K562 (cell line): ENCODE results near the gene NDUFA7. TPM values are rescaled to one million over a fixed set of nuclear protein-coding genes. Genes with fewer than 3 reads are reported as not detected.

Experiments used
- C11orf30 ChIP-seq: fragments of 450-650 bp; IDR thresholded peaks from 2 replicates; pipeline ENCODE4 v1.6.1; 2016; ENCODE audit warnings: low read depth, mild to moderate bottlenecking
- HNRNPUL1 ChIP-seq: fragments of 200-400 bp; formaldehyde crosslinking; IDR thresholded peaks from 2 replicates; pipeline ENCODE4 v1.6.1; 2017; ENCODE audit warnings: low read length
- NFIC ChIP-seq: fragments of 450-650 bp; IDR thresholded peaks from 2 replicates; pipeline ENCODE4 v1.6.1; 2017; ENCODE audit warnings: mild to moderate bottlenecking, inconsistent platforms
- POLR2G ChIP-seq: fragments of 200-400 bp; formaldehyde crosslinking; IDR thresholded peaks from 2 replicates; pipeline ENCODE4 v1.6.1; 2017; ENCODE audit warnings: low read depth, mild to moderate bottlenecking, antibody characterized with exemption, low read length, moderate library complexity
- RBM14 ChIP-seq: fragments of 200-400 bp; formaldehyde crosslinking; IDR thresholded peaks from 2 replicates; pipeline ENCODE4 v1.6.1; 2018; ENCODE audit warnings: low read depth, mild to moderate bottlenecking, low read length, moderate library complexity, borderline replicate concordance; ENCODE audit not compliant: insufficient read depth
- TAF15 ChIP-seq: fragments of 200-400 bp; formaldehyde crosslinking; IDR thresholded peaks from 2 replicates; pipeline ENCODE4 v1.6.1; 2017; ENCODE audit warnings: mild to moderate bottlenecking, low read depth, low read length, moderate library complexity
- ZNF175 ChIP-seq: fragments of 200-800 bp; sonication (Bioruptor generic); IDR thresholded peaks from 2 replicates; pipeline ENCODE4 v1.6.1; 2016; ENCODE audit warnings: low read depth, mild to moderate bottlenecking, missing genetic modification characterization, missing compliant biosample characterization
- ZNF76 ChIP-seq: fragments of 250-450 bp; sonication (Bioruptor Pico); IDR thresholded peaks from 2 replicates; pipeline ENCODE4 v1.4.0; 2020; ENCODE audit warnings: mild to moderate bottlenecking, moderate library complexity, borderline replicate concordance
- polyA plus RNA-seq, 8 experiments: library from polyadenylated mRNA; depleted of rRNA in 4 of 8; stranded (reverse) in 5 of 8; unstranded in 3 of 8; fragments of >200 nt; fragmentation: Nextera tagmentation in 2 of 8; fragmentation: Illumina TruSeq in 1 of 8; extraction: Ambion mirVana in 2 of 8; extraction: Trizol in 1 of 8; gene quantifications; 2 replicates each; pipeline versions ENCODE4 v1.2.1 to v1.2.3, GENCODE V29; 2011 to 2014; ENCODE audit warnings: inconsistent platforms in 1 of 8, missing spikeins in 1 of 8
- total RNA-seq, 7 experiments: library from RNA; depleted of rRNA in 6 of 7; stranded (reverse); fragments of >200 nt in 6 of 7; fragmentation: Illumina TruSeq in 2 of 7; extraction: Trizol in 2 of 7; gene quantifications; 2 replicates each; pipeline versions ENCODE4 v1.2.1 to v1.2.3, GENCODE V29; 2011 to 2021; ENCODE audit warnings: low replicate concordance in 1 of 7
- TF ChIP-seq, protein P1 (sequence below), 2 experiments: fragments of 450-650 bp in 1 of 2; IDR thresholded peaks; 2 replicates each; pipeline ENCODE4 v1.6.1; 2011 to 2017; ENCODE audit warnings: low read depth in 2 of 2, antibody characterized with exemption in 1 of 2, borderline replicate concordance in 1 of 2, low read length in 1 of 2, mild to moderate bottlenecking in 1 of 2, mixed read lengths in 1 of 2; ENCODE audit not compliant: control insufficient read depth in 1 of 2
- TF ChIP-seq, protein P2 (sequence below): sonication (generic); formaldehyde crosslinking; IDR thresholded peaks from 2 replicates; pipeline ENCODE4 v1.8.0; 2022; ENCODE audit warnings: mild to moderate bottlenecking, missing genetic modification reagents
- TF ChIP-seq, protein P3 (sequence below): fragments of 450-650 bp; IDR thresholded peaks from 2 replicates; pipeline ENCODE4 v1.6.1; 2016; ENCODE audit warnings: low read depth

The NDUFA7 gene
- total and polyA plus RNA-seq, 9 of the 15 experiments (the other 6 are each of a cell fraction or from before 2014, with no cell fraction given), result 70.8 to 348 (median 142) TPM

DNA sequence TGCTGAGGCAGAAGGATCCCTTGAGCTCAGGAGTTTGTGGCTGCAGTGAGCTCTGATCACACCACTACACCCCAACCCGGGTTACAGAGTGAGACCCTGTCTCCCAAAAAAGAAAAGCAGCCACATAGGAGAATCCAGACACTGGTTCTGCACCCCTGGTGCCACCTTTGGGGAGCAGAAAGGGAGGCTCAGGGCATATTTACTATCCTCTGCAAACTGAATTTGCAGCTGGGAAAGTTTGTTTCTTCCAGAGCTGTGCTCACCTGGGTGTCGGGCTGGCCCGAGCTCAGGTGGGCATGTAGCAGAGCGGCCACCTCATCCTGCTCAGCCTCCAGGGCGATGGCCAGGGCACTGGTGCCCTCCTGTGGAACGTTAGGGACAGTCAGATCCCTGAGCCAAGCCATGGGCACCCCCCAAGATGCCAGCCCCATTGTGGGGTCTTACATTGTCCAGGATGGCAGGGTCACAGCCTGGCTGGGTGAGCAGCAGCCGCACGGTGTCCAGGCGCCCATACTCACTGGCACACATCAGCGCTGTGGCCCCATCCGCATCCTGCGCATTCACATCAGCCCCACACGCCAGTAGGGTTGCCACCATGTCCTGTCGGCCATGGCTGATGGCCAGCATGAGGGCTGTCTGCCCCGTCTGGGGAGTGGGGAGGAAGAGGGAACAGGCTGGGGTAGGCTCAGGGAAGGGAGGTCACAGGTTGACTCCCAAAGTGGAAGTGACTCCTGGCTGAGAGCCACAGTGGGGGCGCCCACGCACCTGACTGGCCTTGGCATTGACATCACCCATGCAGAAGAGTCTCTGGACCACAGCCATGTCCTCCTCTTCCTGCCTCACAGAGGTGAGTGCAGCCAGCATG, 3.2 kb upstream of the NDUFA7 start (continued):
- TF ChIP-seq, protein P1, sequence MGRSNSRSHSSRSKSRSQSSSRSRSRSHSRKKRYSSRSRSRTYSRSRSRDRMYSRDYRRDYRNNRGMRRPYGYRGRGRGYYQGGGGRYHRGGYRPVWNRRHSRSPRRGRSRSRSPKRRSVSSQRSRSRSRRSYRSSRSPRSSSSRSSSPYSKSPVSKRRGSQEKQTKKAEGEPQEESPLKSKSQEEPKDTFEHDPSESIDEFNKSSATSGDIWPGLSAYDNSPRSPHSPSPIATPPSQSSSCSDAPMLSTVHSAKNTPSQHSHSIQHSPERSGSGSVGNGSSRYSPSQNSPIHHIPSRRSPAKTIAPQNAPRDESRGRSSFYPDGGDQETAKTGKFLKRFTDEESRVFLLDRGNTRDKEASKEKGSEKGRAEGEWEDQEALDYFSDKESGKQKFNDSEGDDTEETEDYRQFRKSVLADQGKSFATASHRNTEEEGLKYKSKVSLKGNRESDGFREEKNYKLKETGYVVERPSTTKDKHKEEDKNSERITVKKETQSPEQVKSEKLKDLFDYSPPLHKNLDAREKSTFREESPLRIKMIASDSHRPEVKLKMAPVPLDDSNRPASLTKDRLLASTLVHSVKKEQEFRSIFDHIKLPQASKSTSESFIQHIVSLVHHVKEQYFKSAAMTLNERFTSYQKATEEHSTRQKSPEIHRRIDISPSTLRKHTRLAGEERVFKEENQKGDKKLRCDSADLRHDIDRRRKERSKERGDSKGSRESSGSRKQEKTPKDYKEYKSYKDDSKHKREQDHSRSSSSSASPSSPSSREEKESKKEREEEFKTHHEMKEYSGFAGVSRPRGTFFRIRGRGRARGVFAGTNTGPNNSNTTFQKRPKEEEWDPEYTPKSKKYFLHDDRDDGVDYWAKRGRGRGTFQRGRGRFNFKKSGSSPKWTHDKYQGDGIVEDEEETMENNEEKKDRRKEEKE (IDR thresholded peaks at IDR 0.05; ENCODE audit: borderline replicate concordance in 1 of 2, control insufficient read depth in 1 of 2, low read depth in 2 of 2, low read length in 1 of 2), result no peak
- TF ChIP-seq RBM14, result 0 out of 2 replicates have a peak, but pooled peaks have one; percentile 28
- peak; percentile 89; the same call in 1 of the 2 replicates for TF ChIP-seq TAF15
- TF ChIP-seq NFIC, result 0 out of 2 replicates have a peak, but pooled peaks have one; percentile 36
- TF ChIP-seq ZNF175, result no peak
- no peak for TF ChIP-seq ZNF76
- TF ChIP-seq, protein P2, sequence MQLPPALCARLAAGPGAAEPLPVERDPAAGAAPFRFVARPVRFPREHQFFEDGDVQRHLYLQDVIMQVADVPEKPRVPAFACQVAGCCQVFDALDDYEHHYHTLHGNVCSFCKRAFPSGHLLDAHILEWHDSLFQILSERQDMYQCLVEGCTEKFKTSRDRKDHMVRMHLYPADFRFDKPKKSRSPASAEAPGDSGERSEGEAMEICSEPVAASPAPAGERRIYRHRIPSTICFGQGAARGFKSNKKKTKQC (CRISPR knock-in tag), result no peak
- TF ChIP-seq, protein P3, sequence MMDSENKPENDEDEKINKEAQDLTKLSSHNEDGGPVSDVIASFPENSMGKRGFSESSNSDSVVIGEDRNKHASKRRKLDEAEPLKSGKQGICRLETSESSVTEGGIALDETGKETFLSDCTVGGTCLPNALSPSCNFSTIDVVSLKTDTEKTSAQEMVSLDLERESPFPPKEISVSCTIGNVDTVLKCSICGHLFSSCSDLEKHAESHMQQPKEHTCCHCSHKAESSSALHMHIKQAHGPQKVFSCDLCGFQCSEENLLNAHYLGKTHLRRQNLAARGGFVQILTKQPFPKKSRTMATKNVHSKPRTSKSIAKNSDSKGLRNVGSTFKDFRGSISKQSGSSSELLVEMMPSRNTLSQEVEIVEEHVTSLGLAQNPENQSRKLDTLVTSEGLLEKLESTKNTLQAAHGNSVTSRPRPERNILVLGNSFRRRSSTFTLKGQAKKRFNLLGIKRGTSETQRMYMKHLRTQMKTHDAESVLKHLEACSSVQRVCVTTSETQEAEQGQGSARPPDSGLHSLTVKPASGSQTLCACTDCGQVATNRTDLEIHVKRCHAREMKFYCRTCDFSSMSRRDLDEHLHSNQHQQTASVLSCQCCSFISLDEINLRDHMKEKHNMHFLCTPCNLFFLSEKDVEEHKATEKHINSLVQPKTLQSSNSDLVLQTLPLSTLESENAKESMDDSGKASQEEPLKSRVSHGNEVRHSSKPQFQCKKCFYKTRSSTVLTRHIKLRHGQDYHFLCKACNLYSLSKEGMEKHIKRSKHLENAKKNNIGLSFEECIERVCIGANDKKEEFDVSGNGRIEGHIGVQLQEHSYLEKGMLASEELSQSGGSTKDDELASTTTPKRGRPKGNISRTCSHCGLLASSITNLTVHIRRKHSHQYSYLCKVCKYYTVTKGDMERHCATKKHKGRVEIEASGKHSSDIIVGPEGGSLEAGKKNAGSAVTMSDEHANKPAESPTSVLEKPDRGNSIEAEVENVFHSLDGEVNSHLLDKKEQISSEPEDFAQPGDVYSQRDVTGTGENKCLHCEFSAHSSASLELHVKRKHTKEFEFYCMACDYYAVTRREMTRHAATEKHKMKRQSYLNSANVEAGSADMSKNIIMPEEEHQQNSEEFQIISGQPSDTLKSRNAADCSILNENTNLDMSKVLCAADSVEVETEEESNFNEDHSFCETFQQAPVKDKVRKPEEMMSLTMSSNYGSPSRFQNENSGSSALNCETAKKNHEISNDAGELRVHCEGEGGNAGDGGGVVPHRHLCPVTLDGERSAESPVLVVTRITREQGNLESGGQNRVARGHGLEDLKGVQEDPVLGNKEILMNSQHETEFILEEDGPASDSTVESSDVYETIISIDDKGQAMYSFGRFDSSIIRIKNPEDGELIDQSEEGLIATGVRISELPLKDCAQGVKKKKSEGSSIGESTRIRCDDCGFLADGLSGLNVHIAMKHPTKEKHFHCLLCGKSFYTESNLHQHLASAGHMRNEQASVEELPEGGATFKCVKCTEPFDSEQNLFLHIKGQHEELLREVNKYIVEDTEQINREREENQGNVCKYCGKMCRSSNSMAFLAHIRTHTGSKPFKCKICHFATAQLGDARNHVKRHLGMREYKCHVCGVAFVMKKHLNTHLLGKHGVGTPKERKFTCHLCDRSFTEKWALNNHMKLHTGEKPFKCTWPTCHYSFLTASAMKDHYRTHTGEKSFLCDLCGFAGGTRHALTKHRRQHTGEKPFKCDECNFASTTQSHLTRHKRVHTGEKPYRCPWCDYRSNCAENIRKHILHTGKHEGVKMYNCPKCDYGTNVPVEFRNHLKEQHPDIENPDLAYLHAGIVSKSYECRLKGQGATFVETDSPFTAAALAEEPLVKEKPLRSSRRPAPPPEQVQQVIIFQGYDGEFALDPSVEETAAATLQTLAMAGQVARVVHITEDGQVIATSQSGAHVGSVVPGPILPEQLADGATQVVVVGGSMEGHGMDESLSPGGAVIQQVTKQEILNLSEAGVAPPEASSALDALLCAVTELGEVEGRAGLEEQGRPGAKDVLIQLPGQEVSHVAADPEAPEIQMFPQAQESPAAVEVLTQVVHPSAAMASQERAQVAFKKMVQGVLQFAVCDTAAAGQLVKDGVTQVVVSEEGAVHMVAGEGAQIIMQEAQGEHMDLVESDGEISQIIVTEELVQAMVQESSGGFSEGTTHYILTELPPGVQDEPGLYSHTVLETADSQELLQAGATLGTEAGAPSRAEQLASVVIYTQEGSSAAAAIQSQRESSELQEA, result no peak
- peak; percentile 94 for TF ChIP-seq POLR2G
- TF ChIP-seq C11orf30, result no peak
- TF ChIP-seq HNRNPUL1, result no peak
